GM21576 (cell line): ENCODE results near the gene WASHC2A.
"Not testable (repeated sequence)": the region's sequence is repeated elsewhere in the genome, so short reads cannot be mapped to it uniquely, and the experiment has no call there.

Experiments used
- ATAC-seq: cut with Tn5 transposase; IDR thresholded peaks from one replicate; pipeline ENCODE4 v1.9.1; 2021; ENCODE audit warnings: mild to moderate bottlenecking, moderate library complexity; ENCODE audit not compliant: unreplicated experiment

The WASHC2A gene

GRCh38 chr10:50143512-50144174, 75.9 kb downstream of the WASHC2A start:
- not testable (repeated sequence) for ATAC-seq

GRCh38 chr10:50145575-50145974, 77.8 kb downstream of the WASHC2A start:
- not testable (repeated sequence) for ATAC-seq

- ATAC-seq = no peak
Measured at GRCh38 chr10:50152792-50153272, 85.1 kb downstream of the WASHC2A start.

- ATAC-seq = not testable (repeated sequence)
Measured at GRCh38 chr10:50157868-50158267, 90.1 kb downstream of the WASHC2A start.

GRCh38 chr10:50159856-50160255, 92.1 kb downstream of the WASHC2A start:
- not testable (repeated sequence) for ATAC-seq

GRCh38 chr10:50165038-50165437, 97.3 kb downstream of the WASHC2A start:
- ATAC-seq = not testable (repeated sequence)

- ATAC-seq = not testable (repeated sequence)
Measured at GRCh38 chr10:50167833-50168232, 100.1 kb downstream of the WASHC2A start.

GRCh38 chr10:50169506-50169905, 101.8 kb downstream of the WASHC2A start:
- not testable (repeated sequence) for ATAC-seq

GRCh38 chr10:50174788-50175525, 107.2 kb downstream of the WASHC2A start:
- ATAC-seq = not testable (repeated sequence)
